HS-27A (cell line): ENCODE measurements around the gene CD82.
"Not testable (repeated sequence)": the region's sequence is repeated elsewhere in the genome, so short reads cannot be mapped to it uniquely, and the experiment has no call there.

Experiments
- DNase-seq: peaks from one replicate; pipeline ENCODE4 v3.0.0-alpha.2; 2012; ENCODE audit warnings: low read depth, missing footprints

The CD82 gene

DNA sequence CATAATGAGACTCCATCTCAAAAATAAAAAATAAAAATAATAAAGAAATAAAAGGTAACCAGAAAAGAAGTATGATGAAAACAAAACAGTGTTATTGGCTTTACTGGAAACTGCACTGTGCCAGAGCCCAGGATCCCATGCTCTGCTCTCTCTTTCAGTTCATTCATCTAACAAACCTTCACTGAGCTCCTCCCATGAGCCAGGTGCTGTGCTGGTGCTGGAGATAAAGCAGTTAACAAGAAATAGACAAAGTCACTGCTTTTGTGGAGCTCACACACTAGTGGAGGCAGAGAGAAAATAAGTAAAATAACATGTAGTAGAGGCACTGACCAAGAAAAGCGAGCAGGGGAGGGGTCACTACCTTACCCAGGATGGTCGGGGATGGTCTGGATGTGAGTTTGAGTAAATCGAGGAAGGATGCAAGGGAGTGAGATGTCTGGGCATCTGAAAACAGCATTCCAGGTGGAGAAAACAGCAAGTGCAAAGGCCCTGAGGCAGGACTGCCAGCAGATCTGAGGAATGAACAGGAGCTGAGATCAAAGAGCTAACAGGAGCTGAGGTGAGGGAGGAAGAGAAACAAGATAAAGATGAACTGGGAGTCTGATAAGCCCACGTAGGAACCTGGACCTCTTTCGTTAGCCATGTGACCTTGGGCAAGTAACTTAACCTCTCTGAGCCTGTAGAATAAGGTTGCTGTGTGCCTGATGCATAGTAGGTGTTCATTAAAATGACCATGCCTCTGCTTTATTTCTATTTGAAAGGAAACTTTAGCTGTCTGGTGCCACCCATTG is 31.3 kb upstream of the CD82 start:
- no peak for DNase-seq

DNA sequence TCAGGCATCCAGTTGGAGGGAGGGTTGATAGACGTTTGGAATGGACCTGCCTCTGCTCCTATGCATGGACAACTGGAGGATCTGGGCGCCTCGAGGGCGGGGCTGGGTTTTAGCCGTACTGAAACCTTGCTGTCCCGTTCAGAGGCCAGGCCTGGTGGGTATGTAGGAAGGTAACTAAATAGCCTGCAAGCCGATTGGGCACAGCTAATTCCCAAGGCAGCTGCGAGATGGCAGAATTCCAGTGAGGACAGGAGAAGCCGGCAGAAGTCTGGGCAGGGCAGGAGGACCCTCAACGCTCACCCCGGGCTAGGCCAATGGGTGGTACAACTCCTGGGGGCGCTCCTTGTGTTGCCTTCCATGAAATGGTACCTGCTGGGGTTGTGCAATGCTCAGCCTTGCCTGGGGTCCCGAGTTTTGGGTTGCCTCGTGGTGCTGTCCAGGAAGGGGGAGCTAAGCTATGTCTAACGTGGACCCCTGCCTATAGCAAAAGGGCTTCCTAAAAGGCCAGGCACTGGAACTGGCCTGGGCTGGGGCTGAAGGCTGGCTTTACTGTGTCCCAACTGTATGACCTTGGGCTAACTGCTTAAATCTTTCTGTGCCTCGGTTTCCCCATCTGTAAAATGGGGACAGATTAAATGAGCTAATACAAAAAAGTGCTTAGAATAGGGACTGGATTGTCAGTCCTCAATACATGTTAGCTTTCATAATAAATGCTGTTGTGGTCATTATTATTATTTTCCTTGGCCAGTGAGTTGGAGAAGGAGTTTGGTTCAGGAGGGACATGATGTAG is 30.1 kb upstream of the CD82 start:
- DNase-seq = no peak

DNA sequence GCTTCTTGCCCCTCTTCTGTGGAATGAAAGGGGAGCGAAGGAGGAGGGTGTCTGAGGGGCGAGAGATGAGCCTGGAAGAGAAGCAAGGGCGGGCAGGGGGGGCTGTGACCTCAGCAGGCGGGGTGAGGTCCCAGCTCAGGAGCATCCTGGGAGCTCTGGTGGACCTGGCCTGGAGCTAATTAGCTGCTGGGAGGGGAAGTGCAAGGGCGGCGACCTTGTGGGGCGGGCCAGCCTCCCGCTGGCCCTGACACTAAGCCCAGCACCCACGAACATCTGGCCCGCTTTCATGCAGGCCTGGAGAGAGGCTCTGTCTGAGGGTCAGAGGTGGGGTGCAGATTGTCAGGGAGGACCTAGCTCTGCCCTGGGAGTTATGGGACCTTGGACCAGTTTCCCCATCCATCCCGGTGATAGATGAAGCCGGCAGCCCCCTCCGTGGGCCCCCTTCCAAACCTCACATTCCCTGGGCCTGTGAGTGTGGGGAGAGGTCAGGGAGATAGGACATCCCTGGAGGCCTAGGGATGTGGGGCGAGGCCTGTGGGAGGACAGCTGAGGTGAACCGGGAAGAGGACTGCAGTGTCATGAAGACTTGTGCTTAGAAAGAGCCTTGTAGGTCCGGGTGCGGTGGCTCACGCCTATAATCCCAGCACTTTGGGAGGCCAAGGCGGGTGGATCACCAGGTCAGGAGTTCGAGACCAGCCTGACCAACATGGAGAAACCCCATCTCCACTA is 28.5 kb upstream of the CD82 start:
- no peak for DNase-seq

DNA sequence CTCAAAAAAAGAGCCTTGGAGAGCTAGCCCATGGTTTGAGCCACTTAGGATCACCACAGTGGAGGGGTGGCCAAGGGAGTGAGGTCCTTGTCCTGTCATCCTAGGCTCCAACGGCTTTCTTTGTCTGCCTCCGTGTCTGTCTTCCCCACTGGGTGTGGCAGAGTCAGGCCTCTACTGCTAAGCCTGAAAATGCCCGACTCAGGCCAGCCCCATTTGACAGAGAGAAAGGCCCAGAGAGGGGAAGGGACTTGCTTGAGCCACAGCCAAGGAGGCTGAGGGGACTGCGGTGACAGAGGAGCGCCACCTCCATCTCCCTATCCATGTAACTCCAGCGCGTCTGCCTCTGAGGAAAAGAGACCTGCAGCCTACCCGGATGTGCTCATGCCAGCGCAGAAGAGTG is 27.8 kb upstream of the CD82 start:
- no peak for DNase-seq

DNA sequence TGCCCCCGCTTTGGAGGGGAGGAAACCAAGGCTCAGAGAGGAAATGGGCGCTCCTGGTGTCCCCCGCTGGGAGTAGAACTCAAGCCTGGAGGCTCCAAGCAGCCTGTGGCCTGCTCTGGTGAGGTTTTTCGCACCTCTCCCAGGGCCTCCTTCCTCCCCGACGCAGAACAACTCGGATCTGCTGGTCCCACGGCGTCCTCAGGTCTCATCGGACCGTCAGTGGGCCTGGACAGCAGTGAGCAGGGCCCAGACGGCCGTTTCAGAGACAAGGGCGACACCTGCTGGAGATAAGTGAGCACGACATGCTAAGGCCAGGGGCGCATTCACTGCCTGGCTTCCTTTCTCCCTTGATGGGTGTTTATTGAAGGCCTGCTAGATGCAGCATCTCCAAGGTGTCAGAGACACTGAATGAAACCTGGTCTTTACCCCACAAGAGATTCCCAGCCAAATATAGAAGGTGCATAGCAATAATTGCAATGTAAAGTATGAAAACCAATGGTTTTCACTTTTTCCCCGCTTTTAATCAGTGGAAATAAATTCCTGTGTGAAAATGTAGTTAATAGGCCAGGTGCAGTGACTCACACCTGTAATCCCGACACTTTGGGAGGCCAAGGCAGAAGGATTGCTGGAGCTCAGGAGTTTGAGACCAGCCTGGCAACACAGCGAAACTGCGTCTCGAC is 26.9 kb upstream of the CD82 start:
- peak; percentile 34 for DNase-seq

DNA sequence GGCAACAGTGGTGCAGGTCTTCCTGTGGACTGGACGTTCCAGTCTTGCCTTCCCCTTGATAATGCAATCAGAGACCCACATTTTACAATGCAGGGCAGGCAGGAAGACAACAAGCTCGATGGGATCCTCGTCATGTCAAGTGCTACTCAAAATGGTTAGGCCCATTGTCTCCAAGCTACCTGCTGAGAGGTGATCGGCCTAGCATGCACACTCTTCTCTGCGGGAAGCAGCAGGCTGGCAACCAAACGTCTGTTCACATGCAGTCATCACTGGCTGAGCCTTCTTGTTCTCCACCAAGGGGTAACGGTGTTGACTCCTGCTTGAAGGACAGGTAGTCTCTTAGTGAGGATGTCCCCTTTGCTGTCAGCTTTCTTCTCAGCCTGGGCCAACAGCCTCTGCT is 25.5 kb upstream of the CD82 start:
- no peak for DNase-seq

DNA sequence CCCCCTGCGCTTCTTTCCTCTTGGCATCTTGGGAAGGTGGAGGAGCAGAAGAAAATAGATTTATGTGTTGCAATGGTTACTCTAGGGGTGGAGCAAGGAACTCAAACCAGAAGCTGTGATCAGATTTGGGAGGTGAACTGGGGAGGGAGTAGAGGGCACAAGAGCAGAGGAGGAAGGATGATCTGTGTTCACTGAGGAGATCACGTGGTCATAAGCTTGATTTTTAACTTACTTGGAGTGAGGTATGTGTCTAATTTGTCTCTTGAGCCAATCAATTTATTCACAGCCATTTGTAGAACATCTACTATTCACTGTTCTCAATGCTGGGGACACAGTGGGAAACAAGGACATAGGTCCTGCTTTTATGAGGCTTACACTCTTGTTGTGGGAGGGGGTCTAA is 24.8 kb upstream of the CD82 start:
- no peak for DNase-seq

DNA sequence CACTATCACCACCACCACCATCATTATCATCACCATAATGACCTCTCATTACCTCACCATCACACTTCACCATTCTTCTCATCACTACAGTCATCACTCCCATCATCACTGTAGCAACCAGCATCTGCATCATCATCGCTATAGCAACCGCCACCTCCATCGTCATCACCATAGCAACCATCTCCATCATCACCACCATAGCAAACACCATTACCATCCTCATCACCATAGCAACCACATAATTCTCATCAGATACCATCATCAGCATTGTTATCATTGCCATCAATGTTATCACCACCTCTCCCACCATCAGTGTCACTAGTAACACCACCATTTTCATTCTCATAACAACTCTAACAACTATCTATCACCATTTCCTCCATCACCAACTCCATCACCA is 23.1 kb upstream of the CD82 start:
- no peak for DNase-seq

DNA sequence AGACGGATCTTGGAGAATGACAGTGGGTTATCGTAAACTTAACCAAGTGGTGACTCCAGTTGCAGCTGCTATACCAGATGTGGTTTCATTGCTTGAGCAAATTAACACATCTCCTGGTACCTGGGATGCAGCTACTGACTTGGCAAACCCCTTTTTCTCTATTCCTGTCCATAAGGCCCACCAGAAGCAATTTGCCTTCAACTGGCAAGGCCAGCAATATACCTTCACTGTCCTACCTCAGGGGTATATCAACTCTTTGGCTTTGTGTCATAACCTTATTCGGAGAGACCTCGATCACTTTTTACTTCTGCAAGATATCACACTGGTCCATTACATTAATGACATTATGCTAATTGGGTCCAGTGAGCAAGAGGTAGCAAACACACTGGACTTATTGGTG is 18.5 kb upstream of the CD82 start:
- not testable (repeated sequence) for DNase-seq

DNA sequence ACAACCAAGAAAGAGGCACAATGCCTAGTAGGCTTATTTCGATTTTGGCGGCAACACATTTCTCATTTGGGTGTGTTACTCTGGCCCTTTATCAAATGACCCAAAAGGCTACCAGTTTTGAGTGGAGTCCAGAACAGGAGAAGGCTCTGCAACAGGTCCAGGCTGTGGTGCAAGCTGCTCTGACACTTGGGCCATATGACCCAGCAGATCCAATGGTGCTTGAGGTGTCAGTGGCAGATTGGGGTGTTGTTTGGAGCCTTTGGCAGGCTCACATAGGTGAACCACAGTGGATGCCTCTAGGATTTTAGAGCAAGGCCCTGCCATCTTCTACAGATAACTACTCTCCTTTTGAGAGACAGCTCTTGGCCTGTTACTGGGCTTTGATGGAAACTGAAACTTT is 17.9 kb upstream of the CD82 start:
- not testable (repeated sequence) for DNase-seq

DNA sequence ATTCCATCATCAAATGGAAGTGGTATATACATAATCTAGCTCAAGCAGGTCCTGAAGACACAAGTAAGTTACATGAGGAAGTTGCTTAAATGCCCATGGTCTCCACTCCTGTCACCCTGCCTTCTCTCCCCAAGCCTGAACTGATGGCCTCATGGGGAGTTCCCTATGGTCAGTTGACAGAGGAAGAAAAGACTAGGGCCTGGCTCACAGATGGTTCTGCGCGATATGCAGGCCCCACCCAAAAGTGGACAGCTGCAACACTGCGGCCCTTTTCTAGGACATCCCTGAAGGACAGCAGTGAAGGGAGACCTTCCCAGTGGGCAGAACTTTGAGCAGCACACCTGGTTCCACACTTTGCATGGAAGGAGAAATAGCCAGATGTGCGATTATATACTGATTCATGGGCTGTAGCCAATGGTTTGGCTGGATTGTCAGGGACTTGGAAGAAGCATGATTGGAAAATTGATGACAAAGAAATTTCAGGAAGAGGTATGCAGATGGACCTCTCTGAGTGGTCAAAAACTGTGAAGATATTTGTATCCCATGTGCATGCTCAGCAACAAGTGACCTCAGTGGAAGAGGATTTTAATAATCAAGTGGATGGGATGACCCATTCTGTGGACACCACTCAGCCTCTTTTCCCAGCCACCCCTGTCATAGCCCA is 17.3 kb upstream of the CD82 start:
- DNase-seq = no peak

DNA sequence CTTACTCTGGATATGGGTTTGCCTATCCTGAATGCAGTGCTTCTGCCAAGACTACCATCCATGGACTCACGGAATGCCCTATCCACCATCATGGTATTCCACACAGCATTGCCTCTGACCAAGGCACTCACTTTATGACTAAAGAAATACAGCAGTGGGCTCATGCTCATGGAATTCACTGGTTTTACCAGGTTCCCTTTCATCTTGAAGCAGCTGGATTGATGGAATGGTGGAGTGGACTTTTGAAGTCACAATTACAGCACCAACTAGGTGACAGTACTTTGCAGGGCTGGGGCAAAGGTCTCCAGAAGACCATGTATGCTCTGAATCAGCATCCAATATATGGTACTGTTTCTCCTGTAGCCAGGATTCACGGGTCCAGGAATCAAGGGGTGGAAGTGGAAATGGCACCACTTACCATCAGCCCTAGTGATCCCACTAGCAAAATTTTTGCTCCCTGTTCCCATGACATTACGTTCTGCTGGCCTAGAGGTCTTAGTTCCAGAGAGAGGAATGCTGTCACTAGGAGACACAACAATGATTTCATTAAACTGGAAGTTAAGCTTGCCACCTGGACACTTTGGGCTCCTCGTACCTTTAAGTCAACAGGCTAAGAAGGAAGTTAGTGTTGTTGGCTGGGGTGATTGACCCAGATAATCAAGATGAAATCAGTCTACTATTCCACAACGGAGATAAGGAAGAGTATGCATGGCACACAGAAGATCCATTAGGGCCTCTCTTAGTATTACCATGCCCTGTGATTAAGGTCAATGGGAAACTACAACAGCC is 16.3 kb upstream of the CD82 start:
- not testable (repeated sequence) for DNase-seq

DNA sequence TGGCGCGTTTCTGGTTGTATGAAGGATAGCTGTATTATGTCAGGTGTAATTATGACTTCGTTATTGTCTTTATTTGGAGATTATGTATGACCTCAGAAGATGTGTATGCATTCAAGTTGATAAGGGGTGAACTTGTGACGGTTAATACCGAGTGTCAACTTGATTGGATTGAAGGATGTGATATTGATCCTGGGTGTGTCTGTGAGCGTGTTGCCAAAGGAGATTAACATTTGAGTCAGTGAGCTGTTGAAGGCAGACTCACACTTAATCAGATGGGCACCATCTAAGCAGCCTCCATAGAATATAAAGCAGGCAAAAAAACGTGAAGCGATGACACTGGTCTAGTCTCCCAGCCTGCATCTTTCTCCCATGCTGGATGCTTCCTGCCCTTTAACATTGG is 15.3 kb upstream of the CD82 start:
- DNase-seq = no peak

DNA sequence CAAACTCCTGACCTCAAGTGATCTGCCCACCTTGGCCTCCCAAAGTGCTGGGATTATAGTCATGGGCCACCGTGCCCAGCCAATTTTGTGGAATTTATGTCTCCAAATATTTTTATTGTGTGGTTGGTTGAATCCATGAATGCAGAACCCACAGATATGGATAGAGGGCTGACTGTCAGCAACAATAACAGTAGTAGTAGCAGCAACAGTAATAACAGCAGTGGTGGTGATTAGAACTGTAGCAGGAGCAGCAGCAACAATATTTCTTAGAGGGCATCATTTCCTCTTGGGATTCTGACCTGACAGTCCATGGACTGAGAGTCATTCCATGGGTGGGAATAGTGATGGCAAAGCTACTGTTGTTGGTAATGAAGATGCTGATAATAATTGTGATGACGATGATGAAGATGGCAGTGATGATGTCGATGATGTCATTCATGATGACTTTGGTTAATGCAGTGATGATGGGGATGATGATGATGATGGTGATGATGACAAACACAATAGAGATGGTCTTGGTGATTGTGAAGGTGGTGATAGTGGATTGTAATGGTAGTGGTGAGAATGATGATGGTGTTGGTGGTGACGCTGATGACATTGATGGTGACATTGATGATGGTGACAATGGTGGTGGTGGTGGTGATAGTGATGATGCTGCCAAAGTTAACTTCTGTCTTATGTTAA is 13.9 kb upstream of the CD82 start:
- DNase-seq = no peak

DNA sequence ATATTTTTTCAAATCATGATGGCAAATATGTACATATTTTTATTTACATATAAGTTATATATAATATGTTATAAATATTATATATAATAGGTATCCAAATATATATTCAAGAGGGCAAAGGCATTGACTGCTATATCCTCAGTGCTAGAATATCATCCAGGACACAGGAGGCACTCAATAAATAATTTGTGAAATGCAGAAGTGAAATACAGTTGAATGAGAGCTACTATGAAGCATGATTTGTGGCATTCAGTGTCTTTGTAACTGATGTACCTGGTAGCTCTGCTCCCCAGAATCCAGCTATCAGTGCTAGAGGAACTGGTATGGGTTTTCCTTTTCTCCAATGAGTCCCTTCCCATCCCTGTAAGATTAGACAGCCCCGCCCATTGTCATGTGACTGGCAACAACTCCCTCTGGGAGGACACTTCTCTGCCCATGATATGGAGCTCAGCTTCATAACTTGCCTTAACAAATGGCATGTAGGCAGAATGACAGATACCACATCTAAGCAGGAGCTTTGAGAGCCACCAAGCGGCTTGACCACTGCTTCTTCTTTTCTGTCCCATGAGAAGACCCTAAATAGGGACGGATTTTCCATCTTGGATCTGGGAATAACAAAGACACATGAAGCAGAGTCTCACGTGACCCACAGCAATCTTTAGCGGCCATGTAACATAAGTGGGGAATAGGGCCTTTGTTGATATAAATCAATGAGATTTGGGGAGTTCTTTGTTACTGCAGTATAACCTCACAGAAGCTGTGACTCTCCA is 10.2 kb upstream of the CD82 start:
- no peak for DNase-seq

DNA sequence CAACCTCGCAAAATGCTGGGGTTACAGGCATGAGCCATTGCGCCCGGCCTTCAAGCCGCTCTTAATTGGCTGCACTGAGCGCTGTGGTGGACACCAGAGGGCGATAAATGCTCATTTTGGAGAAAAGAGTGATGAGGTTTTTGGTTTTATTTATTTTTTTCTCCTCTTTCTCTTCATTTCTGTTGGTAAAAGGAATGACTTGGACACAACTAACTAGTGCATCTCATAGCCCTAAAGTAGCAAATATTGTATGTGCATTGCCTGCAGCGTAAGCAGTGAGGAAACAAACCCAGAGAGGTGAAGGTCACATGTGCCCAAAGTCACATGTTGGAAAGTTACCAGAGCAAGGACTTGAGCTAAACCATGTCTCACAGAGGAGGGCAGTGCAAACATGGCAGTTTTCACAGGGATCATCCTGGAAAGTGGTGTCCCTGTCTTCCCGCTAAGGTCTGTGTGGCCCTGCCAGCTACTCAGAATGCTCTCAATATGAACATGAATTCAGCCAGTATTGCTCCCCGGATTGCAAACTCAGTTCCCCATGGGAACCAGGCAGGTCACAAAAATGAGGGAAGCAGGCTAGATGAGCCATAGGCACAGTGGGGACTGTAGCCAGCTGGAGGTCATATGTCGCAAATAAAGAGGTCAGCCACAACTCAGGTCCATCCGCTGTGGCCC is 8.6 kb upstream of the CD82 start:
- DNase-seq = no peak

DNA sequence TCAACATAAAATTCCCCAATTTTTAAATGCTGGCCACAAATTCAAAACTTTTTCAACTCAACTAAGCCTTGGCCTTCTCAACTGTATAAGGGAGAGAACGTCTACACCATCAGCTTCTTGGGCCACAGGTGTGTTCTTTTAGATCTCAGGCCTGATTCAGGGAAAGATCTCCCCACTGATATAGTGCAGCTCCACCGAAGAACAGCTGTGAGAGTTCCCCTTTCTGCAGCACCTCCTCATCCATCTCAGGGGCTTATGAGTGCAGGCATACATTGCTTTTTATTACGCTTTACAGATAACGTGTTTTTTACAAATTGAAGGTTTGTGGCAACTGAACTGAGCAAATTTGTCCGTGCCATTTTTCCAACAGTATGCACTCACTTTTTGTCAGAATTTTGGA is 8.0 kb upstream of the CD82 start:
- DNase-seq = no peak

DNA sequence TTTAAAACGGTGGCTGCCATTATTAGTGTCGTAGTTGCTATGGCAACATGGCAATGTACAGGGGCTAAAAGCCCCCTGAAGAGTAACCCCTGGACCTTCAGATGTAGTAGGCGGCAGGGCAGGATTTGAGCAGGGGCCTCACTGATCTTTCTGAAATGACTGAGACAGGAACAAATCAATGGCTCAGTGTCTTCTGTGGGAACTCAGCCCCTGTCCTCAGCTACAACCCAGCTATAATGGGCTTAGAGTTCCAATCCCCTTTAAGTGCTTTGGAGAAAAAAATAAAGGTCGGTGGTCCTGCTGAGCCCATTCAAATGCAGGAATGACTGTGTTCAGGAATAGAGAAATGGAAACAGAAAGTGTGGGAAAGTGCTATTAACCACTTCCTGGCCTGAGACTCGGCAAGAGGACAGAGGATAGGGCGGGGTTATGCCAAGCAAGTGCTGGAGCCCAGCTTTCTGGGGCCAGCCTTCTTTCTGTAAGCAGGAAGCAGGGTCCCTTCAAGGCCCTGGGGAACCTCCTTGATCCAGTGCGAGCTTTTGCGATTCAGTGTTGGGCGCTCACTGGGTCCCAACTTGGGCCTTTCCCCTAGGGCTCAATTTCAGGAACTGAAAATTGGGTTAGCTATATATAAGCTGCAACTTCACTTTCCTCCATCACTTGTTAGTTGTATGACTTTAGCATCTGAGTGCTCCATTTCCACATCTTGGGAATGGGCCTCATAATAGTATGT is 6.1 kb upstream of the CD82 start:
- DNase-seq = no peak
